C1 segment of cervical spinal cord (tissue), 14 donors: ENCODE results near the gene SHBG.
"Not testable (repeated sequence)": the region's sequence is repeated elsewhere in the genome, so short reads cannot be mapped to it uniquely, and the experiment has no call there.

Experiments
- DNase-seq, 14 donors: peaks; one replicate each; lab custom pipeline; 2025; lab: John Stamatoyannopoulos, UW

SHBG gene, protein sequence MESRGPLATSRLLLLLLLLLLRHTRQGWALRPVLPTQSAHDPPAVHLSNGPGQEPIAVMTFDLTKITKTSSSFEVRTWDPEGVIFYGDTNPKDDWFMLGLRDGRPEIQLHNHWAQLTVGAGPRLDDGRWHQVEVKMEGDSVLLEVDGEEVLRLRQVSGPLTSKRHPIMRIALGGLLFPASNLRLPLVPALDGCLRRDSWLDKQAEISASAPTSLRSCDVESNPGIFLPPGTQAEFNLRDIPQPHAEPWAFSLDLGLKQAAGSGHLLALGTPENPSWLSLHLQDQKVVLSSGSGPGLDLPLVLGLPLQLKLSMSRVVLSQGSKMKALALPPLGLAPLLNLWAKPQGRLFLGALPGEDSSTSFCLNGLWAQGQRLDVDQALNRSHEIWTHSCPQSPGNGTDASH

DNA sequence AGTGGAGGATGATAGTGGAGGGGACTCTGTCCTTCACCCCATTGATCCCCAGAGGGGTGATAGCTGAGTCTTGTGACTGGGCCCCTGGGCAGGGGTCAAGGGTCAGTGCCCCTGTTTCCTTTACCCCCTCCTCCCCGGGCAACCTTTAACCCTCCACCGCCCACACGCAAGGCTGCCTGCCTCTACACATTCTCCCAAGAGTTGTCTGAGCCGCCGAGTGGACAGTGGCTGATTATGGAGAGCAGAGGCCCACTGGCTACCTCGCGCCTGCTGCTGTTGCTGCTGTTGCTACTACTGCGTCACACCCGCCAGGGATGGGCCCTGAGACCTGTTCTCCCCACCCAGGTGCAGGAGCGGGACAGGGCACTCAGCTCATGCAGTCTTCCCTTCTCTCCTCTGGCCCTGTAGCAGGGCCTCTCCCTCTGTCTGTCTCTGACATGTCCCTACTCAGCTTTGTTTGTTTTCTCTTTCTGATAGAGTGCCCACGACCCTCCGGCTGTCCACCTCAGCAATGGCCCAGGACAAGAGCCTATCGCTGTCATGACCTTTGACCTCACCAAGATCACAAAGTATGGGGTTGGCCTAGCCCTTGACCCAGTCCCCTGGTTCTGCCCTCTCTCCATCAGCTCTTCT, at the start of gene SHBG:
Gene SHBG, plus strand, starts transcription at position 197 of the 633 bp plus-strand sequence. Its CDS starts 38 bp downstream, at position 235.
- DNase-seq = no peak

DNA sequence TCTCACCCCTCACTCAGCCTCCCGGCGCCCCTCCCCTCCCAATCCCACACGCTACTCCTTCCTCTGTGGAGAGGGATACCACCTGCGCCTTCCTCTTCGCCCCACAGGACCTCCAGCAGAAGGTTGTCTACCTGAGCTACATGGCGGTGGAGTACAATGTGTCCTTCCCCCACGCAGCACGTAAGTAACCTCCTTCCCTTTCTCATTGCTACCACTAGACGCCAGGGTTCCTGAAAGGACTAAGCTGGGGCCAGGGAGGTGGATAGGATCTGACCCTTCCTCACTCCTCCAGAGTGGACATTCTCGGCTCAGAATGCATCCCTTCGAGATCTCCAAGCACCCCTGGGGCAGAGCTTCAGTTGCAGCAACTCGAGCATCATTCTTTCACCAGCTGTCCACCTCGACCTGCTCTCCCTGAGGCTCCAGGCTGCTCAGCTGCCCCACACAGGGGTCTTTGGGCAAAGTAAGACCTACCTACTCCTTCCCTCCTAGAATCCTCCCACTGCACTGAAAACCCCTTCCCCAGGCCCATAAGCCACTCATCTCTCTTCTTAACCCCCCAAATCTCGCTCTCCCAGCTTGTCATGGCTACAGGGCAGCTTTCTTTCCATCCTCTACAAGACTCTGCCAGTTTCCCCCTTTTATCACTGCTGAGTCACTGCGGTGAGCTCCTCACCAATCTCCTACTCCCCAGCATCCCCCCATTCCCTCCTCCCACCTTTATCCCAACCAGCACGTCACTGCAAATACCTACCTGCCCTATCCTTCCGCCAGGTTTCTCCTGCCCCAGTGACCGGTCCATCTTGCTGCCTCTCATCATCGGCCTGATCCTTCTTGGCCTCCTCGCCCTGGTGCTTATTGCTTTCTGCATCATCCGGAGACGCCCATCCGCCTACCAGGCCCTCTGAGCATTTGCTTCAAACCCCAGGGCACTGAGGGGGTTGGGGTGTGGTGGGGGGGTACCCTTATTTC, 49.0 kb upstream of the SHBG start:
- DNase-seq = peak in 1 of 14 donors; percentile 26

DNA sequence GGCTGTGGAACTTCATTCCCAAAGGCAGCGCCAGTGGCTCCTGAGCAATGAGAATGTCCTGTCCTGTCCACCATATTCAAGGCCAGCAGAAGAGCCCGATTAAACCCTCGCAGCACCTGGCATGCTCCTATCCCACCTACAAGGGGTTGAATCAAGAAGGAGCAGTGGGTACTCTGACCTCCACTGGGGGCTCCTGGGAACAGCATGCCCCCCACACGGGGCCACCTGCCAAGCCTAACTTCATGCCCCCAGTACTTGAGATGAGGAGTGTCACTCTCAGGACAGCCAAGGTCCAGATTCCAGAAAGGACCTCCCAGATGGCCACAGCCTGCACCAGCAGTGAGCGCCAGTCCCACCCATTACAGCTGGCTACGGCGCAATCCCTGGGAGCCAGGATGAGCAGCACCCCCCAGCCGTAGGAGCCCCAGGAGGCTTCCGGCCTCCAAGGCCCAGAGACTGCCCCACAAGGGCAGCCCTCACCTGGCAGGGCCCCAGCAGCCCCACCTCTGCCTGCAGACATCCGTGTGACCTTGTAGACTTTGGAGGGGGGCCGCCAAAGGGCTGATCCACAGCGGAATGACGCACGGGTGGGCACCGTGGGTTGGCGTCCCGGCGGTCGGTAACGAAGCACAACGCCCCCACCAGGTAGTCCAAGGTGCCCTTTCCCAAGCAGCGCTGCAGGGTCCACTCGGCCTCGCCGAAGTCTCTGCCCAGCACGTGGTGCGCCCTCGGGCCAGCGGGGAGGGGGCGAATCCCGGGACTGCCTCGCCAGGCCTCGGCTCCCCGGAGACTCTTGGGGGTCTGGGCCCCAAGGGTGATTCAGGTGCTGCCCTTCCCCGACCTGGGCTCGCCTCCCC, 47.3 kb upstream of the SHBG start:
- peak in 2 of 14 donors; percentile 38 to 56 for DNase-seq

DNA sequence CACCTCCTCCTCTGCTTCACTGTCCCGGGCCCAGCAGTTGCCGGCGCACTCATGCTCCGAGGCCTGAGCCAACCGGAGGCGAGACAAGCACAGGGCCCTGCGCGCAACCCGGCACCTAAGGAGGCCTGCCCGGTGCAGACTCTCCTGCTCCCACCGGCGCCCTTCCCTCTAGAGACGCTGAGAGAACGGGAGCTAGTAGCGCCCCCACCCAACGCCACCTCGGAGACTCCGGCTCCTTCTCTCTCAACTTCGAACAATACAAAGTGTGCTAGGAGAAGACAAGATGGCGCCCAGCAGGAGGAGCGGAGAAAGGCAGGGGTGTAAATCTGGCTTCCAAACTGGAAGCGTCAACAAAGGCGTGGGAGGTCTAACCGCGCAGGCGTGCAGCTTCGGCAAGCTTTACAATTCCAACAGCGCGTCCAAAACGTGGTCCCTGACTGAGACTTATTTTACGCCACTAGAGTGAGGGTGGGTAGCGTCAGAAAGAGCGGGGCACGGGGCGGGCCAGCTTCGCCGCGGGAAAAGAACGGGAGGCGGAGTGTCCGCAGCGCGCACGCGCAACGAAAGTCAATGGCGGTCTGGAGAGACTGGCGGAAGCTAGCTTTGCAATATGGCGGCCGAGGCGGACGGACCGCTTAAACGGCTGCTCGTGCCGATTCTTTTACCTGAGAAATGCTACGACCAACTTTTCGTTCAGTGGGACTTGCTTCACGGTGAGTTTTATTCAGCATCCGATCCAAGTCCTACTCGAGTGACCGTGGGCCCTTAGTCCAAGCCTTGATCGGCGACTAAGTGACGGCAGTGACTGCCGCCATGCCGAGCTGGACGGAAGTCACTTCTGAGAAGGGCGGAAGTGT, 46.5 kb upstream of the SHBG start, which contains the start of gene MPDU1:
Gene MPDU1, plus strand, starts transcription at position 600 of the 857 bp plus-strand sequence. Its CDS starts 11 bp downstream, at position 611.
- DNase-seq = peak; percentile 73 to 99 (median 96)

DNA sequence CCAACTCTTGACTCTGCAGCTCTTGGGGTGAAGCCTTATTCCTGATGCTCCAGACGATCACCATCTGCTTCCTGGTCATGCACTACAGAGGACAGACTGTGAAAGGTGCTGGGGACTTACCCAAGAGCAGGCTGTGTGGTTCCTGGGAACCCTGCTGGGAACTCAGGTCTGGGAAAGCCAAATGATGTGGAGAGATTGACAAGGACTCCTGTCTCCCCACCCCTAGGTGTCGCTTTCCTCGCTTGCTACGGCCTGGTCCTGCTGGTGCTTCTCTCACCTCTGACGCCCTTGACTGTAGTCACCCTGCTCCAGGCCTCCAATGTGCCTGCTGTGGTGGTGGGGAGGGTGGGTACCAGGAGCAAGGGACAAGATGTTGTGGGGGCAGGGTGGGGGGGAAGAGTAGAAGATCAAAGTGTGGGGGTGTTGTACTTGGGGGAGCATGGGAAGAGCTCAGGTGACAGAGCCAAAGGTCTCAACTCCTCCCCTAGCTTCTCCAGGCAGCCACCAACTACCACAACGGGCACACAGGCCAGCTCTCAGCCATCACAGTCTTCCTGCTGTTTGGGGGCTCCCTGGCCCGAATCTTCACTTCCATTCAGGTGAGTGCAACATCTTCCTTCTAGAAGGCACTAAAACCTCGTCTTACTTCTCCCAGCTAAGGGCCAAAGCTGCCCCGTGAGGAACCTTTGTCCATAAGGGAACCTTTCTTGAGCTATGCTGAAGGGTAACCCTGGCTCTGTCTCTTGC, 43.1 kb upstream of the SHBG start:
- DNase-seq = peak in 1 of 14 donors; percentile 5

DNA sequence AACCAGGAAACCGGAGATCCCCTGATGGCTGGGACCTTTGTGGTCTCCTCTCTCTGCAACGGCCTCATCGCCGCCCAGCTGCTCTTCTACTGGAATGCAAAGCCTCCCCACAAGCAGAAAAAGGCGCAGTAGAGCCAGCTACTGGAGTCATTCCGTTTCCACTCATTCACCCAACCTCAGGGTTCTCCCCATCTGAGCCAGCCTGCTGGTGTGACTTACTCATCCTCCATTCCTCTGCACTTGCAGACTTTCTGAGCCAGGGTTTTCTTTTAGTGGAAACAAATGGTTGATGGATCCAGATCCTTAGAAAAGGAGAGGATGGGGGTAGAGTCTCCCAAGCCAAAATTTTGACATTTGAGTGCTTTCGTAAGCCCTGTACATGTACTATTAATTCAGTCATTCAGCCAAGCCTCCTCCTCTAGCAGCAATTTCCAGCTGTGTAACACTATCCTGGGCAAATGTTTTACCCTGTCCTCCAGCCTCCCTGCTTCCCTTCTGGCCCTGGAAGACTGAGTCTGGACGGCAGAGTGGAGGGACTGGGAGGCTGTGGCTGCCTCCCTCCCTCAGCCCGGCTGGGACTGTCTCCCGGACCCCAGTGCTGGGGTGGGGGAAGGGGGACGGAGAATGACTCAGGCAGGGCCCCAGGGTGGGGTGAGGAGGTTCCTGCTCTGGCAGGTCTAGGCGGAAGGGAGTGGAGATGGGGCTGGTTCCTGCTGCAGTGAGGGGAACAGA, 42.3 kb upstream of the SHBG start:
- DNase-seq = no peak

DNA sequence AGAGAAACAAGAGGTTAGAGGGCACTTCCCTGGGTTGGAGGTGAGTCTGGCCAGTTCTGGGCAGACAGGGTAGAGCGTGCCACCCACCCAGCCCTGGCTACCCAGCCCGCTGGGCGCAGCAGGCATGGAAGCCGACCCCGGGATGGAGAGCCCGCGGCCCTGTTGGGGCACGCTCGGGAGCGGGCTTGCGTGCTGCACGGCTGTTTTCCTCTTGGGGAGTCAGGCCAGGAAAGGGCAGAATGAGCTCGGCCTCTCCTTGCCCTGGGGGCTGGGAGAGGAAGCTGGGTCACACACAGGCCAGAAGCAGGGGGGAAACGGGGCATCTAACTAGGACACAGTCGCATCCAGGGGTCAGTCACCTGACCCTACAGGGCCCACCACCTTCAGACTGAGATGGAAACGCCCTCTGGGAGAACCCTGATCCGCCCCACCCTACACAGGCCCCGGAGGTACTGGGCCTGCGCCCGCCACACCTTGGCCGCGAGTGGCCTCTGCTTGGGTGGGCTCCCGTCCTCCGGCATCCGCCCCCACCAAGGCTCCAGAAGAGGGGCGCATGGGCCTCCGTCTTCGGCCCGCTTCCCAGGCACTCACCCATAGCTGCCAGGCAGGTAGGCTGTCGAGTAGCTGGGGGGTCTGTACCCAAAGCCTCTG, 41.3 kb upstream of the SHBG start:
- DNase-seq = peak in 1 of 14 donors; percentile 68

DNA sequence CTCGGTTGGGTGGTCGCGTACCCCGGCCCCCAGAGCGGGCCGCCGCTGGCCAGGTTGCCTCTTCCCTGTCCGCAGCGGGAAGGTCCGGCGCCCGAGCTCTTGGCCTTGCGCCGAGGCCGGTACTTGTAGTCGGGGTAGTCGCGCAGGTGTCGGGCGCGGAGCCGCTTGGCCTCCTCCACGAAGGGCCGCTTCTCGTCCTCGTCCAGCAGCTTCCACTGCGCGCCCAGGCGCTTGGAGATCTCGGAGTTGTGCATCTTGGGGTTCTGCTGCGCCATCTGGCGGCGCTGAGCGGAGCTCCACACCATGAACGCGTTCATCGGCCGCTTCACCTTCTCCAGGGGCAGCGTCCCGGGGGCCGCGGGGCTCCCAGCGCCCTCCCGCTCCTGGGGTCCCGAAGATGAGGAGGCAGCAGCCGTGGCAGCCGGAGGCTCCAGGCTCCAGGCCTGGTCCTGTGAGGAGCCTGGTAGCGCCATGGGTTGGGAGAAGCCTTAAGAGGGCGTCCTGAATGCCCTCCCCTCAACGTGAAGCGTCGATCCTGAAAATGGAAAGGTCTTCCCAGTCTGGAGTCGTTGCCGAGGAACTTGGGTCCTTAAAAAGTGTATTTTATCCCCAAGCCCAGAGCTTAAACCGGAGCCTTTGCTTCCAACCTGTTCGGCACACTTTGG, 40.6 kb upstream of the SHBG start:
- DNase-seq = peak in 11 of 14 donors; percentile 11 to 83 (median 65)

DNA sequence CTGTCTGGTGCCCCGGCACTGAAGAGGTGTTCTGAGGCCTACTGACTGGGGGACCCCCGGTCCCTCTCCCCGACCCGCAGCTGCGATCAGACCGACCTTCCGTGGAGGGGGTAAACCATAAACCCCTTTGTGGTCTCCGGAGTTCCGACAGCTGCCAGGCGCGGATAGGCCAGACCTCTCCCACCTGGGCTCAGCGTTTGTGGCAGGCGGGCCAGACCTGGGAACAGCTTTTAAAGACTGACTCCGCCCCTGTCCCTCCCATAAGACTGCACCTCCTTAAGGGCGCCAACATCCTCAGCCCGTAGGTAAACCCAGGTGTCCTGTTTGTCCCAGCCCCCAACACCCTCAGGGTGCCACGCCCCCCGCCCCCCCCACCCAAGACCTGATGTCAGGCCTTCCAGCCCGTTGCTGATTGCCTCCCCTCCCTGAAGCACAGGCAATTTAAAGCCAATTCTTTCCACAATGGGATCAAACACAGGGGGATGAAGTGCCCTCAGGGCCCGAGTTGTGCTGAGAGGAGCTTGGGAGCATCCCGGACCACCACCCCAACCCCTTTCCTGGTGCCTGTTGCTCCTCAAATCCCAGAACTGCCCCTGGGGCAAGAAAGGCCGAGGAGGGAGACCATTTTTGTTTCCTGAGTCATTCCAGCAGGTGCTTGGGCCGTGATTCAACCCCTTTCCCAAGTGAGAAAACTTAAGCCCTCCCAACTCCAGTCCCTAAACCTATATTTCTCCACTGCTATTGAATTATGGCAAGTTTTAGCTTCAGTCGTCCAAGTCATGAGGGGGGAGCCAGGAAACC, 39.8 kb upstream of the SHBG start, which contains the start of gene SOX15:
Gene SOX15, minus strand, starts transcription at position 204 of the 801 bp plus-strand sequence. CDS start 418 bp downstream, outside the sequence.
- no peak for DNase-seq

DNA sequence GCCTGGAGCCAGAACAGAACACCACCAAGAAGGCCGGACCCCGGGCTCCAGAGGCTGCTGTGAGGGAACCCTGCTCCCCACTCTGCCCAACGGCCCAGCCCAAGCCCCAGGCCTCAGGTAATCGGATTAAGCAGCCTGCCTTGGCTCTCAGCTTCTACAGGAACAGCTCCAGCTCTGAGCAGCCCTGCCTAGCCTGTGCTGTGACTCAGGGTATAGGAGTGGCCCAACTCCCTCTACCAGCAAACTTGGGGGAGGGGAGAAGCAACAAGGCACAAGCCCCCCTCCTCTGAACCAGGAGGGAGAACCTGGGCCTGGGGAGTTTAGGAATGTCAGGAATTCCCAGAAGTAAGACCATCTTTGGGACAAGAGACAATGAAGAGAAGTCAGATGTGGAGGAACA, 39.2 kb upstream of the SHBG start:
- no peak for DNase-seq

DNA sequence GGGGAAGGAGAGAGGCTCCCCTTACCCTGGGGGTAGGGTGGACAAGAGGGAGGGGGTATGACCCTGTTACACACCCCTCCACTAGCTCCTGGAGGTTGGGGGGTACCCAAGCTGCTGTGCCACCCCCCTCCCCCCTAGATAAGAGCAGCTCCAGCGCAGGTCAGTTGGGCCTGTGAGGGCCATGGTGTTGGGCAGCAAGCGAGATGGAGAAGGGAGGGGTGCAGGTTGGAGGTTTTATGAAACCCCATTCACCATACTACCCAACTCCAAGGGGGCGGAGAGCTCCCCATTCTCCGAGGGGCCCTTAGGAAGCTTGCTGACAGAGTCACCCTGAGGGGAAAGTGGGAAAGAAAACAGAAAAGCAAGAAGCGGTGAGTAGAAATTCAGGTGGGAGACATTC, 38.3 kb upstream of the SHBG start:
- no peak for DNase-seq

DNA sequence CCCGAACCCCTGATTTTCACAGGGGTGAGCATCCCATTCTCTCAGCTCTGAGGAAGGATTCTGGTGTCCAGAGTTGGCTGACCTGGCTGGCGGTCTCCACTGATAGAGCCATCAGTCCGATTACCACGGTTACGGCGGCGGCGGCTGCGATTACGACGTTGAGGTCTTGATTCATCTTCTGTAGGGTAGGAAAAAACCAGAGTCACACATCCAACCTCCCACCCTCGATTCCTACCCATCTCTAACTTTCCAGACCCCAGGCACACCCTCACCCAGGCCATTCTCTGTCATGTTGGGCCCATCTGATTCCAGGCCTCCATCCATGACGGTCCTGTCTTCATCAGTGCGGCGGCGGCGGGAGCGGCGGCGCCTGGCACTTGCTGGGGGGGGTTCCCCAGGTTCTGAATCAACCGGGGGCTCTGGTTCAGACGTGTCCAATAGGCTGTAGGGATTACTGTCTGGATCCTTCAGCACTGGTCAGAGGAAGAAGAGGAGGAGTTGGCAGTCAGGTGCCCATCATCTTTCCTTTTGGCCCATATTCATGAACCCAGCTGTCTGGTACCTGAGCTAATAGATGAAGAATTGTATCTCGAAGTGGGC, 37.4 kb upstream of the SHBG start:
- no peak for DNase-seq

DNA sequence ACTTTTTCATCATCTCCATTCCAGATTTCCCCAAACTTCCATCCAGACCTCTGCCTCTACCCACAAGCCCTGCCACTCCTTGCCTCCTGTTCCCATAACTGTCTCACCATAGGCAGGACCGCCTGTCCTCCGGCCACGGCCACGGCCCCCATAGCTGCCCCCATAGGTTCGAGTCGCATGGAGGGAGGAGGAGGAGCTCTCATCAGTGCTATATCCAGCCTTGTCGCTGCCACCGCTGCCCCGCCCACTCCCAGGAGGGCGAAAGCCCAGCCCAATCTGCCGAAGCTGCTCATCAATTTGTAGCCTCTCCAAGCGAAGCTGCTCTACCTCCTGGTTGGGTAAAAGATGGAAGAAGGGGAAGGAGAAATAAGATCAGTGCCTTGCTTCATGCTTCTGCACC, 36.6 kb upstream of the SHBG start:
- DNase-seq = no peak

DNA sequence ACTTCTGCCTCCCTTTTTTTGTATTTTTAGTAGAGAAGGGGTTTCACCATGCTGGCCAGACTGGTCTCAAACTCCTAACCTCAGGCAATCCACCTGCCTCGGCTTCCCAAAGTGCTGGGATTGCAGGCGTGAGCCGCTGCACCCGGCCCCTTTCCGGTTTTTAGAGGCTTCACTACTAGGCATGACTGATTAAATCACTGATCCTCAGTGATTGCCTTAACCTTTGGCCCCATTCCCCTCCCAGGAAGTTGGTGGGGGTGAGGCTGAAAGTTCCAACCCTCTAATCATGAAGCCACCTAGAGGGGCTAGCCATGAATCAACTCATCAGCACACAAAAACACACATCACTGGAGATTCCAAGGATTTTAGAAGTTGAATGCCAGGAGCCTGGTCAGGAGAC, 32.4 kb upstream of the SHBG start:
- DNase-seq = not testable (repeated sequence)

DNA sequence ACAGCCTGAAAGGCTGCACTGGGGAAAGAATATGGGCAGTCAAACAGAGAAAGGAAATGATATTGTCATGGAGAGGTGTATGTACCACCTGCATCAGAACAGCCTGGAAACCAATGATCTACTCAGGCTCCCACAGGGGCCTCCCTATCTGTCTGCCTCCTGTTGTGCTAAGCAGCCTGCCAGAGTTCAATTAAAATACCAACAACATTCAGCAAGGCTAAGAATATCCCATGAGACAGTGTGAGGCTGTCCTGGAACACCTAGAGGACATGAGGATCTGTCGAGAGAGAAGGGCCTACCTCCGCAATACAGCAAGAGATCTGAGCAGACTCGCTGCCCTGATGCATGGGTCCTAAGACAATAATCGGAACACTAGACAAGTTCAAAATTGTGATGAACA, 23.7 kb upstream of the SHBG start:
- no peak for DNase-seq

DNA sequence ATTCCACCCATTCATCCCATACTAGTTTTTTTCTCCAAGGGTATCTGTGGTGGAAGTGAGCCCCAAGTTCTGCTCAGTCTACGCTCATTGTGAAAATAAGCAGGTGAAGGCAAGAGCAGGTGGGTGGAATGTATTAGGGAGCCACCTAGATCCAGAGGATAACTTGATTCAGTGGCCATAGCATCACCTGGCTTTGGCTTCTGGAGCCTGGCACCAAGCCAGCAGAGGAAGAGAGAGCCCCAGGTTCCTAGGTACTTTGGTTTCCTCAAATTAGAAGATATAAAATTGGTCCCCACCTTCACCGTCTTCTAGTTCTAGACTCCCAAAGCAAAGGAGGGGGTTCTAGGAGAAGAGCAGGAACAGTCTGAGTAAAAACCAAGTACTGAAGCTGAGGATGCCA, 19.3 kb upstream of the SHBG start:
- no peak for DNase-seq
